Forelimb muscle (tissue), 1 donor: Measurements from ENCODE around the gene PVR. TPM values are rescaled to one million over a fixed set of nuclear protein-coding genes. Genes with fewer than 3 reads are reported as not detected.
"Not testable (repeated sequence)": the region's sequence is repeated elsewhere in the genome, so short reads cannot be mapped to it uniquely, and the experiment has no call there.

Experiments
- DNase-seq: peaks from one replicate; pipeline ENCODE4 v3.0.0-alpha.2; 2013; ENCODE audit warnings: low read depth
- polyA plus RNA-seq: library from polyadenylated mRNA; unstranded; fragments of 120-200 nt; gene quantifications from one replicate; pipeline ENCODE4 v1.2.1, GENCODE V29; 2013; ENCODE audit not compliant: insufficient read length

The PVR gene
- polyA plus RNA-seq, 1 donor = 19.6 TPM

DNA sequence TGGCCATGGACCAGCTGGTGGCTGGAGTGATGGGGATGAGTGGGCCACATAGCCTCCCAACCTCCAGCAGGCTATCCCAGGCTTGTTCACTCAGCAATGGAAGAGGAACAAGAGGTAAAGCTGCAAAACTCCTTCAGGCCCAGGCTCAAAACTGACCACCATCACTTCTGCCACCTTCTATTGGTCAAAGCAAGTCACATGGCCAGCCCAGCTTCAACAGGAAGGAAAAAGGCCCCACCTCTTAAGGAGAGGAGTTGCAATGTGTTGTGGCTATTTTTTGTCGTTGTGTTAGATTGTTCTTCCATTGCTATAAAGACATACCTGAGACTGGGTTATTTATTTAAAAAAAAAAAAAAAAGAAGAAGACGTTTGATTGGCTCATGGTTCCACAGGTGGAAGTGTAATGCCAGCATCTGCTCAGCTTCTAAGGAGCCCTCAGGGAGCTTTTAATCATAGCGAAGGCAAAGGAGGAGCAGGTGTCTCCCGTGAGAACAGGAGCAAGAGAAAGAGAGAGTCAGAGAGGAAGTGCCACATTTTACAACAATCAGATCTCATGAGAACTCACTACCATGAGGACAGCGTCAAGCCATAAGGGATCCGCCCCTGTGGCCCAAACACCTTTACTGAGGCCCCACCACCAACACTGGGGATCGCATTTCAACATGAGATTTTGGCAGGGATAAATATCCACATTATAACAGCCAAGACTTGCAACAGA, 24.9 kb upstream of the PVR start:
- no peak for DNase-seq

- no peak for DNase-seq
These were observed 23.0 kb upstream of the PVR start for GRCh38 chr19:44620667-44621066.

- no peak for DNase-seq
These were observed 22.3 kb upstream of the PVR start for GRCh38 chr19:44621367-44621766.

GRCh38 chr19:44623080-44623479, 20.6 kb upstream of the PVR start:
- no peak for DNase-seq

GRCh38 chr19:44623626-44624025, 20.1 kb upstream of the PVR start:
- no peak for DNase-seq

- DNase-seq = no peak
These were observed 18.8 kb upstream of the PVR start for GRCh38 chr19:44624840-44625354.

DNA sequence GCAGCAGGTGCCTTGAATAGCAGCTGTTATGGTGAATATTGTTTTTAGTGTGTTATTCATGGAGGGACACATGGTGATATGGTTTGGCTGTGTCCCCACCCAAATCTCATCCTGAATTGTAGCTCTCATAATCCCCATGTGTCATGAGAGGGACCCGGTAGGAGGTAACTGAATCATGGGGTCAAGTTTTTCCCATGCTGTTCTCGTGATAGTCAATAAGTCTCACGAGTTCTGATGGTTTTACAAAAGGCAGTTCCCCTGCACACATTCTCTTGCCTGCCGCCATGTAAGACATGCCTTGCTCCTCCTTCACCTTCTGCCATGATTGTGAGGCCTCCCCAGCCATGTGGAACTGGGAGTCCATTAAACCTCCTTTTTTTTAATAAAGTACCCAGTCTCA, 18.1 kb upstream of the PVR start:
- DNase-seq = not testable (repeated sequence)

- DNase-seq = no peak
These were observed 17.6 kb upstream of the PVR start for GRCh38 chr19:44626048-44626624.

DNA sequence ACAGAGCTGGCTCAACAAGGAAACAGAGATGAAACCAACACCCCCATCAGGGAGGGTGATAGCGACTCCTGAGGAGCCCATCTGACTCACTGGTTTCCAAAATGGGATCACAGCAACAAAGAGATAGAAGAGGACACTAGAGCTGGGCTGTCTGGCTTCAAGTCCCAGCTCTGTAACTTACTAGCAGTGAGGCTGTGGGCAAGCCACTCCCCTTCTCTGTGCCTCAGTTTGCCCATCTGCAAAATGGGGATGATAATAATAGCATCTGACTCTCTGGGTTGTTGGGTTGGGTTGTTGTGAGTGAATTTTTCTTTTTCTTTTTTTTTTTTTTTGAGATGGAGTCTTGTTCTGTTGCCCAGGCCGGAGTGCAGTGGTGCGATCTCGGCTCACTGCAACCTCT, 16.1 kb upstream of the PVR start:
- DNase-seq = no peak

GRCh38 chr19:44628793-44629192, 14.9 kb upstream of the PVR start:
- no peak for DNase-seq

DNA sequence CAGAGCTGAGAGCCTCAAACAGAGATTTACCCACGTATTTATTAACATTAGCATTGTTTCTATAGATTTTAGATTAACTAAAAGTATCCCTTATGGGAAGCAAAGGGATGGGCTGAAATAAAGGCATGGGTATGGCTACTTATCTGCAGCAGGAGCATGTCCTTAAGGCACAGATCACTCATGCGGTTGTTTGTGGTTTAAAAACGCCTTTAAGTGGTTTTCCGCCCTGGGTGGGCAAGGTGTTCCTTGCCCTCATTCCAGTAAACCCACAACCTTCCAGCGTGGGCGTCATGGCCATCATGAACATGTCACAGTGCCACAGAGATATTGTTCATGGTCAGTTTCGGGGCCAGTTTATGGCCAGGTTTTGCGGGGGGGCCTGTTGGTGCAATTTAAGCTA, 12.1 kb upstream of the PVR start:
- not testable (repeated sequence) for DNase-seq

DNA sequence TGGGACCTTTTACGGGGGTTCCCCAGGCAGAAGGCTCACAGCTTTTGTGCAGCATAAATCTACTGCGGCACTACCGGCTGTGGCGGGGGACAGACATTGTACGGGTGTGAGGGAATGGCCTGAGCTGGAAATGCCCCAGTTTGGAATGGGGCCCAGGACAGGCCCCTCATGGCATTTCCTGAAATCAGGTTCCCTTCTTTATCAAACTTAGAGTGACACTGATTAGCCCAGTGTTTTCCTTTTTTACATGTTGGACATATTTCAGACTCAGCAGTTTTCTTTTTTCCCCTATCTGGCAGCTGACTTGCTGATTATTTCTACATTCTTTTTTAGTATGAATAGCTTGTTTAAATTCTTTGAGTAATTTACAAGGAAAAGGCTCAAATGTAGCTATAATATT, 9.7 kb upstream of the PVR start:
- DNase-seq = not testable (repeated sequence)

- no peak for DNase-seq
These were observed 8.9 kb upstream of the PVR start for GRCh38 chr19:44634785-44635184.

DNA sequence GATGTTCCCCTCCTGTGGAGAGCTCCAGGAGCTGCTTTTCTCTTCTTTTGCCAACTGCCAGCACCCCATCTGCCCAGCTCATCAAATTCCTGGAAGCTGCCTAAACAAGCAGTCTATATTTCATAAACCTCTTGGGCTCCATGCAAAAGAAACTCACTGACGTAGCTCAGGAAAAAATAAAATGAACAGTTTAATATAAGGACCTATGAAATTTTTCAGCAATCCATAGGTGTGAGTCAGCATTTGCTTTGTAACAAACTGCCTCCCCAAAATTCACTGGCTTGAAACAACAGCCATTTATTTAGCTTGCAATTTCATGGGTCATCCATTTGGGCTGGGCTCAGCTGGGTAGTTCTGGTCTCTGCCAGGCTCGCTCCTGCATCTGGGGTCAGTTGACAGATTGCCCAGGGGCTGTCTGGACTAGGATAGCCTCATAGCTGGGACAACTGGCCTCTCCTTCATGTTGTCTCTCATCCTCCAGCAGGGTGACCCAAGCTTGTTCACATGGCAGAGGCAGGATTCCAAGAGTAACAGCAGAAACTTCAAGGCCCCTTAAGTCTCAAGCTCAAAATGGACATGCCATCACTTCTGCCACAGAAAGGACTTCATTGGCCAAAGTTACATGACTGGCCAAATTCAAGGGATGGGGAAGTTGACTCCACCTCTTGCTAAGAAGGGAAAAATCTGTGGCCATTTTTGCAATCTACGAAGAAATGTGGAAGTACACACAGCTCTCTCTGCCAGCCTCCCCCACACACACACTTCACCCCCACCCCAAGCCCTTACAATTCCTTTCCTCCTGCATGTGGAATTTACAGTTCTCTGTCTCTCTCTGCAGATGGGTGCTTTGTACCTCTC, 7.9 kb upstream of the PVR start:
- no peak for DNase-seq

- no peak for DNase-seq
These were observed 7.0 kb upstream of the PVR start for GRCh38 chr19:44636439-44637389.

GRCh38 chr19:44637390-44637764, 6.3 kb upstream of the PVR start:
- DNase-seq = no peak

GRCh38 chr19:44640518-44640917, 3.2 kb upstream of the PVR start:
- no peak for DNase-seq

DNA sequence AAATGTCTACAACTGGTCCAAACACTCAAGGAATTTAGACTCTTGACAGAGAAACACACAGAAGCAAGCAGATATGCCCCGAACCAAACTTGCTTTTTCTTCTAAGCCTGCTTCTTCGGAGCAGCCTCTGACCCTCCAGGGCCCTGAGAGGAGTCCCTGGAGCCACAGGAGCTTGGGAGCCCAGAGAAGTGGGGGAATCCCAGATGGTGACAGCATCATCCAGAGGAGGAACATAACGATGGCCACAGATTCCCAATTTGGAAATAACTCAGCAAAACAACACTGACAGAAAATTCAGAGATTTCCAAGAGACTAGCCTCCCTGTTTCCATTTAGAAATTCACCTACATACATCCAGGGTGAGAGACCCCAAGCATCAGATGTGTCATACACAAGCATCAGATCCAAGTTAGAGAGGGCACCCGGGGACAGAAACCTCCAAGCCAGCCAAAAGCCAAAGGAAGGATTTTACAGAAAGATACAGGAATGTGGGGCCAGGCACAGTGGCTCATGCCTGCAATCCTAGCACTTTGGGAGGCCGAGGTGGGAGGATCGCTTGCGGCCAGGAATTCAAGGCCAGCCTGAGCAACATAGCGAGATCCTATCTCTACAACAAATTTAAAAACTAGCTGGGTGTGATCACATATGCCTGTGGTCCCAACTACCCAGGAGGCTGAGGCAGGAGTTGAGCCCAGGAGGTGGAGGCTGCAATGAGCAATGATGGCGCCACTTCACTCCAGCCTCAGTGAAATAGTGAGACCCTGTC, 2.0 kb upstream of the PVR start:
- no peak for DNase-seq

- DNase-seq = no peak
These were observed 1.3 kb upstream of the PVR start for GRCh38 chr19:44642377-44642776.

GRCh38 chr19:44644402-44645016, 799 bp downstream of the PVR start:
- DNase-seq = no peak
